ENCODE measurements around the gene PLAAT3. TPM values are rescaled to one million over a fixed set of nuclear protein-coding genes. Genes with fewer than 3 reads are reported as not detected.

Gene PLAAT3
- total and polyA plus RNA-seq, 11 donors, result 74.9 to 191 (median 126) TPM

DNA sequence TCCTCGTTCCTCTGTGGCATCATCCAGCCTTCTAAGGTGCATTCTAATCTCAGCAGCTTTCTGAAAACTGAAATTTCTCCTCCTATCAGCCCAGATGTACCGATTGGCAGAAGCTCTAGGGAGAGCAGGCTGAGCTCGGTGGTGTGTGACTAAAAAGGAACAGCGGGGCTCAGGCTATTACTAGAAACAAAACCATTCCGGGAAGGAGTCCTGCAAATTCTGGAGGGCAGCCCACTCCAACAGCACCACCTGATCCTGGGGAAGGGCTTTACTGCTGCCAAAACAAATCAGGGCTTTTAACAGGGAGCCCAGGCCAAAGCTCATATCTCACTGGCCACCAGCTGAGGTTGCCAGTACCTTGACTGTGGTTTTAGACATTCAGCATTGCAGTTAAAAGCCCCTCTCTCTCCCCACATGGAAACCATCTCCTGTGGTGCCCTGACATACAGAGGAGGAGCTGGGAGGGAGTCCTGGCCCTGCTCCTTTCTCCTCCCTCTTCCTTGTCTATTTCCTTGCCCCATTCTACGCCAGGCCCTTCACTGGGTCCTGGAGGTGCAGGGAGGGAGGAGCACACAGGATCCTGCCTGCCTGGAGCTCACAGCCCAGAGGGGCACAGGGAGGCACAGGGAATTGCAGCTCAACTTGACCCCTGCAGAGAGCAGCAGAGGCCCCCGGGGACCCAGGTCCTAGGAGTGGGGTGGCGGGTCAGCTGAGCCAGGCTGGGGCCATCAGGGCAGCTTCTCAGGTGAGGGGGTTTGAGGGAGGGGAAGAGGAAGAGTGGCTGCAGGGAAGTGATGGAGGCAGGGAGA lies 76.7 kb downstream of the PLAAT3 start:
- no peak for TF ChIP-seq POLR2A (IDR thresholded peaks at IDR 0.05)
- TF ChIP-seq, protein P1, sequence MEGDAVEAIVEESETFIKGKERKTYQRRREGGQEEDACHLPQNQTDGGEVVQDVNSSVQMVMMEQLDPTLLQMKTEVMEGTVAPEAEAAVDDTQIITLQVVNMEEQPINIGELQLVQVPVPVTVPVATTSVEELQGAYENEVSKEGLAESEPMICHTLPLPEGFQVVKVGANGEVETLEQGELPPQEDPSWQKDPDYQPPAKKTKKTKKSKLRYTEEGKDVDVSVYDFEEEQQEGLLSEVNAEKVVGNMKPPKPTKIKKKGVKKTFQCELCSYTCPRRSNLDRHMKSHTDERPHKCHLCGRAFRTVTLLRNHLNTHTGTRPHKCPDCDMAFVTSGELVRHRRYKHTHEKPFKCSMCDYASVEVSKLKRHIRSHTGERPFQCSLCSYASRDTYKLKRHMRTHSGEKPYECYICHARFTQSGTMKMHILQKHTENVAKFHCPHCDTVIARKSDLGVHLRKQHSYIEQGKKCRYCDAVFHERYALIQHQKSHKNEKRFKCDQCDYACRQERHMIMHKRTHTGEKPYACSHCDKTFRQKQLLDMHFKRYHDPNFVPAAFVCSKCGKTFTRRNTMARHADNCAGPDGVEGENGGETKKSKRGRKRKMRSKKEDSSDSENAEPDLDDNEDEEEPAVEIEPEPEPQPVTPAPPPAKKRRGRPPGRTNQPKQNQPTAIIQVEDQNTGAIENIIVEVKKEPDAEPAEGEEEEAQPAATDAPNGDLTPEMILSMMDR (IDR thresholded peaks at IDR 0.05), result no peak
- Histone ChIP-seq H3K9me3 (no peaks in the 10 kb centered on the region), H3K4me1 (peaks cover 7 to 81% (median 21%) of the 10 kb centered on the region in 12 donors), H3K27ac (peak overlapping the region; percentile 75 to 97 (median 88)), H3K27me3 (no peaks in the 10 kb centered on the region), H3K4me3 (peak overlapping the region; percentile 6 to 76 (median 52)), H3K36me3 (peaks cover 0 to 33% (median 0%) of the 10 kb centered on the region in 9 donors)
- WGBS, 4 donors, result 17 to 21% (median 20%) methylated on average over 8 of the region's 8 CpGs
- ATAC-seq (peak; percentile 89 to 95 (median 94)), DNase-seq (peak; percentile 69 to 83 (median 79))
- intact Hi-C loops (cut with DNase I), result loop anchor here in 3 of 10 donors (1.0 to 10.0 kb wide), 4 partner anchors 73 to 77 kb away; partner anchors contain the start of gene PLAAT3 (in 3 of the 3)

DNA sequence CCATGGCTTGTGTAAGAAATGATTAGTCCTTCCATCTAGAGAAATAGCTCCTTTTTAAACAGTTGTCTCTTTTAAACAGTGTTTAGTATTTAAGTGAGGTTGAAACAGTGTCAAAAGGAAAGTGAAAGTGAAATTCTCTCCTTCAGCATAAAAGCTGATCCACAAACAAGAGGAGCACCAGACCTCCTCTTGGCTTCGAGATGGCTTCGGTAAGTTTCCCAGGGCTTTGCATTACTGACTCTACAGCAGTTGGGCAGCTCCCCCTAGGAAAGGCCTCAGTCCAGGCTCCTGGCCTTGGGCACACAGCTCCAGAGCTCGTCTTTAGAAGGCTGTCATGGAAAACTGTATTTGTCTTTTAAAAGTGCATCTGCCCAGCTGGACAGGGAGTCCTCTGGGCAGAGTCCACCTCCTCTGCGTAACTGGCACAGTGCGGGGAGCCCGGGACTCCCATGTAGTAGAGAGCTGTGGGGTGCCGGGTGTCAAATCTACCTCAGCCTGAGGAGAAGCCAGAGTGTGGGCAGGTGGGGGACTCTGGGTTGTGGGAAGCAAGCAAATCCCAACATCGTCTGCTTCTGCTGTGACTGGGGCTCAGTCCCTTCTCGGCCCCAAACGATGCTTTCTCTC lies 77.5 kb downstream of the PLAAT3 start, which contains the start of gene PLAAT4:
Gene PLAAT4, plus strand, starts transcription at position 140 of the 624 bp plus-strand sequence. Its CDS starts 61 bp downstream, at position 201.
- intact Hi-C loops (cut with DNase I), result loop anchor here in 3 of 10 donors (1.0 to 10.0 kb wide), 4 partner anchors 74 to 78 kb away; partner anchors contain the start of gene PLAAT3 (in 3 of the 3)
- H3K4me1 ChIP-seq, result peaks cover 7 to 81% (median 21%) of the 10 kb centered on the region in 12 donors
- TF ChIP-seq, protein P1 (IDR thresholded peaks at IDR 0.05), result no peak
- no peak for TF ChIP-seq POLR2A (IDR thresholded peaks at IDR 0.05)
- WGBS, 4 donors, result 20 to 46% (median 29%) methylated on average over 10 of the region's 10 CpGs
- H3K27me3 ChIP-seq, result no peaks in the 10 kb centered on the region
- DNase-seq, result peak in 4 of 5 donors; percentile 28 to 40 (median 36)
- H3K36me3 ChIP-seq, result peaks cover 0 to 26% (median 0%) of the 10 kb centered on the region in 9 donors
- H3K27ac ChIP-seq, result peak within 1 kb of the TSS; percentile 75 to 97 (median 88)
- peak within 1 kb of the TSS; percentile 6 to 76 (median 52) for H3K4me3 ChIP-seq
- ATAC-seq, result peak; percentile 49 to 71 (median 60)
- no peaks in the 10 kb centered on the region for H3K9me3 ChIP-seq

DNA sequence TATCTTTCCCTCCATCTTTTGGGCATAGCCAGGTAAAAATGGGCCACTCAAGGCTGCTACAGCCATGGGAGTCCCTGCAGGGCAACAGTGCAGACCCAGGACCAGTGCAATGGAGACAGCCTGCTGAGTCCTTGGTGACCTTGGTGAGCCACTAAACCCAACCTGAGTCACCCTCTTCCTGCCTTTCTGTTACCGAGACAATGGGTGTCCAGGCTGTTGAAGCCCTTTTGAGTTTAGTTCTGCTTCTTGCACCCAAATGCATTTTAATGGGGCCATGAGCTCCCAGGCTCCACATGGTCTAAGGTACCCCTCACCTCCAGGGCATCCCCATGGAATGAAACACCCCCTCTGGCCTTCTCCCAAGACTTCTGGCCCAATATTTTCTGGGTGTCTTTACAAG lies 78.5 kb downstream of the PLAAT3 start:
- DNase-seq (no peak), ATAC-seq (no peak)
- no peaks in the 10 kb centered on the region for H3K9me3 ChIP-seq
- TF ChIP-seq, protein P1 (IDR thresholded peaks at IDR 0.05), result no peak
- TF ChIP-seq POLR2A (IDR thresholded peaks at IDR 0.05), result no peak
- H3K36me3 ChIP-seq, result peaks cover 0 to 15% (median 0%) of the 10 kb centered on the region in 9 donors
- intact Hi-C loops (cut with DNase I), result loop anchor here in 3 of 10 donors (2.0 to 10.0 kb wide), 3 partner anchors 75 to 79 kb away; partner anchors contain the start of gene PLAAT3 (in 2 of the 3)
- peak overlapping the region in 4 of 12 donors; percentile 87 to 97 (median 91) for H3K27ac ChIP-seq
- H3K4me3 ChIP-seq, result peak overlapping the region in 1 of 12 donors; percentile 76
- peaks cover 7 to 79% (median 21%) of the 10 kb centered on the region in 12 donors for H3K4me1 ChIP-seq
- H3K27me3 ChIP-seq, result no peaks in the 10 kb centered on the region
- 74 to 80% (median 76%) methylated on average over 1 of the region's 1 CpG for WGBS, 4 donors

All from heart left ventricle (tissue), 16 donors.